HG02884 (cell line): ENCODE data around the gene CFAP43.

Experiments
- ATAC-seq: cut with Tn5 transposase; IDR thresholded peaks from one replicate; pipeline ENCODE4 v1.9.1; 2021; ENCODE audit warnings: mild to moderate bottlenecking, moderate library complexity; ENCODE audit not compliant: unreplicated experiment

Gene CFAP43

DNA sequence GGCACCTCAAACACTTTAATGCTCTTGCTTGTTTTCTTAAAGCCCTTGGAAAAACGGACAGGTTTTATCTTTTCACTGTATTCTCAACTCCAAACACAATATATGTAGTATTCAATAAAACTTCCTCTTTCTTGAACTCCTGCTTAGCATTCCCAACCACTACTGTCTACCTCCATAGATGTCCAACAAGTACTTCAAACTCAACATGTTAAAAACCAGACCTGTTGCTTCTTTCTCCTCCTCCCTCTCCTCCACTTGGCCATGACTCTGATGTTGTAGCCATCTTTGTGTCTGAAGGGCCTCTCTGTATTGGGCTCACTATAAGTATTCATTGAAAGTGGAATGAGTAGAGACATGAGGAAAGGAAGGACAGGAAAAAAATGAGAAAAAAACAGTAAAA is 130.3 kb downstream of the CFAP43 start:
- no peak for ATAC-seq

DNA sequence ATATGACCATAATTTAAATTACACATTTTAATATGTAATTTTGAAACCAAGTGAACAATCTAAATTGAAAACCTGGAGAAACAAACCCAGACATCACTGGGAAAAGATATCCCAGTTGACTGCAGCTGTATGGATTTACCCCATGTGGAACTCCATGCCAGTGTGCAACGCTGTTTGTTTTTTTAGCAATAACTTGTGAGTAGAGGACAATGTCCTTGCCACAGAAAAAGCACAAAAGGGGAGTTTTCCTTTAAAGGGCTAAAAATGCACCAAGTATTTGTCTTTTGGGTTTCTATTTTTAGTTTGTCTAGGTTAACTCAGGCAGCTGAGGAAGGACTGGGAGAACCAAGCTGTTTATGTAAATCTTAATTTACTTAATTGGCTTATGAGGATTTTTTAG is 131.4 kb downstream of the CFAP43 start:
- no peak for ATAC-seq

DNA sequence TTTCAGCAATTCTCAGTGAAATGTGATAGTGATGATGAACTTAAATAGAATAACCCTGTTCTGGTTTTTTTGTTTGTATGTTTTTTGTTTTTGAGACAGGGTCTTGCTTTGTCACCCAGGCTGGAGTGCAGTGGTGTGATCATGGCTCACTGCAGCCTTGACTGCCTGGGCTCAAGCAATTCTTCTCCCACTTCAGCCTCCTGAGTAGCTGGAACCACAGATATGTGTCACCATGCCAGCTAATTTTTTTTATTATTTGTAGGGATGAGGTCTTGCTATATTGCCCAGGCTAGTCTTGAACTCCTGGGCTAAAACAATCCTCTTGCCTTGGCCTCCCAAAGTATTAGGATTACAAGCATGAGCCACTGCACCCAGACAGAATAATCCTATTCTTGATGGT is 132.2 kb downstream of the CFAP43 start:
- no peak for ATAC-seq

DNA sequence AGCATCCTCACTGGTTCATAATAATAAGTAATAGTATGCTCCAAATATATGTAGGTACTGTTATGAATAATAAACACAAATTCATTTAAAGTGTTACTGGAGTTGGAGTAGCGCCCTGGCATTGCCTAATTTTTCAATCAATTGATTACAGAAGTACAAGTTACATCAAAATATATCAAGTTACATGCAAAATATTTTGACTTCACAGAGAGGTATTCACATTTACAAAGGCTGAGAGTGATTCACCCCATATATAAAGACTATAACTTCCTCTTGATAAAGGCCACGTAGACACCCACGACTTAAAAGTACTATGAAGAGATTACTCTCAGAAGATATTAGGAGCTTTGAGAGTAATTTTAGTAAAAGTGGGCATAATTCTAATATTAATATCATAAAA is 132.9 kb downstream of the CFAP43 start:
- ATAC-seq = no peak

DNA sequence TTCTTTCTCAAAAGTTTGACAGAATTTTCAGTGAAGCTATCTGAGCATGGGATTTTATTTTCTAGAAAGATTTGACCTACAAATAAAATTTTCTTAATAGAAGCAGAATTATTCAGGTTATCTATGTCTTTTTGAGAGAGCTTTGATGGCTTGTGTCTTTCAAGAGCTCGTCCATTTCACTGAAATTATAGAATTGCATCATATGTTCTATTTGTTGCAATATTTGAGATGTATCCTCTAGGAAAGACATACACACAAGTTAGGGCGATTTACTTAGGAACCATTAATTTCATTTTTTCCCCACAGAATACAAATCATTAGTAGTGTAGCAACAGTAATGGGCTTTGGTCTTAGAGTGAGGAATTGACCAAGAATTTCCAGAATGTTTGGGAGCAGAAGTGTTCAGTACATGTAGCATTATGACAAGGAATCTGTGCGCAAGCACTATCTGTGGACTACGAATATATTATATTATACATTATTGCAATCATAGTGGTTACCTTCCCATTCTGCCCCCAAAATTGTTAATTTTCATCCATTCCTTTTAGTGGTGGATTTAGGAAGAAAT is 133.7 kb downstream of the CFAP43 start:
- no peak for ATAC-seq

DNA sequence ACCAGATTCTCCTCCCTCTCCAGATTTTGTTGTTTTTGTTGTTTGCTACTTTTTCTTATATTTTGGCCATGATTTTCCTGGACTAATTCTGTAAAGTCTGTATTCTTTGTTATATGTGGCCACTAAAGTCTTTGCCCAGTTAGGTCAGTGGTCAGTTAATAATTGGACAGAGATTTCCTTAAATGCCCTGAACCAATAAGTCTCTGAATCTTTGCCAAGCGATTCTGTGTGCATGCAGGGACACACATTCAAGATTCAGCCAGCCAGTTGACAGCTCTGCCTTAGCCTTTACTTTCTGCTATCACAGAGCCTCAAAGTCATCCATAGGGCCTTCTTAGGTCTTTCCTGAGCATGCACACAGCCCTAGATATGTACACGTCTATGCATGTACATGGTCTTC is 135.5 kb downstream of the CFAP43 start:
- no peak for ATAC-seq

DNA sequence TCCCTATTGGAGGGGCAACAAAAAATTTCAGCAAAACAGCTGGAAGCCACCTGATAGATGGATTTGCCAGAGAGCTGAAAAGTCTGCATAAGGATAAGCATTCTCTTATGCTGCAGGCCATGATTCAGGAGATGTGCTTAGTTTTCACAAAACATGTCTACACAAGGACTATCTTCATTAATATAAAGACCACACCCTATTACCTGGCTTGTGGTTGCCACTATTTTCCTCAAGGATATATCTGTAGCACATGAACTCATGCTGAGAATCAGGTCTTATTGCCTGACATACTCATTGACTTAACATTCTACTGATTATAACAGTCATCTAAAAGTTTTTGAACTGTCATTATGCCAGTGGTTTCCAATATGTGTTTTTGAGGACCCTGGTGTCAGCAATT is 139.4 kb downstream of the CFAP43 start:
- ATAC-seq = no peak

DNA sequence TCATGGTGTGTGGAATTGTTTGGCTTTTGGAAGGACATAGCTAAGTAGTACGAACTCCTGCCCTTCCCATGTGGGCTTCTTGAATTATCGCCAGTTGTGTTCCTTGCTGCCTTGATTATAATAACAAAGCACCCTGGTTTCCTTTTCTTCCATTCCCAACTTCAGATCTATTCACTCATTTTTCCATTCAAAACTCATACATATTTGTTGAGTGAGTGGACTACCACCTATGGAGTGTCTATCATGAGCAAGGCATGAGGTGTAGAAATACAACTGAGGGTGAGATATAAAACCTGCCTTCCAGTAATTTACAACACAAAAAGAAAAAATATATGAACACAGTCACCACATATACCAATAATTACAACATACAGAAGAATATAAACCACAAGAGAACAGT is 141.6 kb downstream of the CFAP43 start:
- no peak for ATAC-seq

DNA sequence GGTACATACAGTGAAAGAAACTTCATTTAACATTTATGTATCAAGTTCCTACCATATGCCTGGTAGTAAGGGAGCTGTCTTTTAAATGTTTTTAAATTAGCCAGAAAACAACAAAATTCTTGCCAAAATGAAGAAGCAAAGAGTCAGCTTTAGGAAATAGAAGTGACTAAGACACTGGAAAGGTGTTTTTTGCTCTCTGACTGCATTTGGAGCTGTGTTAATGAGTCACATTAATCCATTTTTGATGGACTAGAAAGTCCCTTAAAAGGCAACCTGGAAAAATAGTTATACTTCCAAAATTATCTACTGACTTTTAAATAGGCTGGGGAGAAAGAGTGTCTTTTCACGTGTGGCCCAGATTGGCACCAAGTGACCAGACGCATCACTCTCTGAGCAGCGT is 142.5 kb downstream of the CFAP43 start:
- no peak for ATAC-seq

DNA sequence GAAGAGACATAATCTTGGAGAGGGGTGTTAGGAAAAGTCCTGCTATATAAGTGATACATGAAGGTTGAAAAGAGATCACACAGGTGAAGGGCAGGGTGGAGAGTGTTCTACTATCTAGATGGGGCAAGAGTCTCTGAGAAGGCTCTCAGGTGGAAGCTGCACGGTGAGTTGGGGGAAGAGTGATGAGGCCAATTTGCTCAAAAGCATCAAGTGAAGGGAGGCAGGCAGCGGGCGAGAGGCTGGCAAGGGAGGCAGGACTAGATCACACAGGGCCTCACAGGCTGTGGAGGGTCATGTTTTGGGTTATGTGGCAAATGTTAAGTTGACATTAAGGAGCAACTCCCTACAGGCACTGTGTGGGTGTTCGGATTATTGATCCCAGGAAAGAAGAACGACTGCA is 143.9 kb downstream of the CFAP43 start:
- no peak for ATAC-seq

DNA sequence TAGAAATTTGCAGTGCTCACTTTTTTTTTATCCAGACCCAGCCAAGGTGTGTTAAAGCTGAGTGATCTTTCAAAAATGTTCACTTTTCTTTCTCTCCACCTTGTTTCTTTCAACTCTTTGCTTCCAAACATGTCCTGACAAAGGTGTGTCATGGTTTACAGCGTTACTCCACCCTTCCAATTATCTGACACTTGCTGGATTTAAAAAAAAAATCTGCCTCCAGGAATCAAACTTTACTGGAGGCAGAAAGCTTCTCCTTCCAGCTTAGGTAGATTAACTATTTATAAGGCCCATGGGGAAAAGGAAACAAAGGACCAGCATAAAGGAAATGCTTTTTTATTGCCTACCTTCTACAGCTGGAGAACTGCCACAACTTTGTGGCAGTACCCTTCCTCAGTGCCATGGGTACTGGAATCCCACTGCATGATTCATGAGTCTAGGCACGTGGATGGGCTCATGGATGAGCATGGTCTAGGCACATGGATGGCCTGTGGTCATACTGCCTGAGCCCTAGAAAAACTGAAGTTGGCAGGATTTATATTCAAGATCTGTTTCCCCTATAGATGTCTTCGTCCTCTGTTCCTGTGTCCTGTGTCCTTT is 146.3 kb downstream of the CFAP43 start, which contains the start of gene COL17A1:
Gene COL17A1 (minus strand): TSS at position 80 of the 600 bp plus-strand sequence. CDS start 5,207 bp downstream, outside the sequence.
- no peak for ATAC-seq

DNA sequence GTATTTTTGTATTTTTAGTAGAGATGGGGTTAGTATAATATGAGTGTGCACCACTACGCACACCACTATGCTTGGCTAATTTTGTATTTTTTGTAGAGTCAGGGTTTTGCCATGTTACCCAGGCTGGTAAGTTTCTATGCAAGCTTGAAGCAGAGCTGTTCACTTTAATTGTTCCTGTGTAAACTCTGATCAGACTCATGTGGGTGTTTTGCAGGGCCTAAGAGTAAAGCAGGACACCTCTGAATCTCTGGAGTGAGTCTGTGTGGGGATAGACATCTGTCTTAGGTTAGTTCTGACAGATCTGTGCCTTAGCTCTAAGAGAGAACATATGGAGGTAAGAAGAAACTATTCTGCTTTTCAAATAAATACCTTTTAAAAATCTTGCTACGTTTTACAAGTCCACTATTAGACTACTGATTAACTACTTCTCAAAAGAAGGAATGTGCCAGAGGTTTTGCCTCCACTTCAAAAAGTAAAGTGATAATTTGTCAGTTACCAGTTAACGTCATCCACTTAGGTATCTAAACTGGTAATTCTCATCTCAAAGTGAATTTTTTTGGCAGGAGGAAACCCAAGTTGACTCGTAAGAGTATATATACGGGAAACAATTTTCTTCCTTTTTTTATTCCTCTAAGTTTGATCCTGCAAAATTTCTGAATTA is 147.6 kb downstream of the CFAP43 start:
- no peak for ATAC-seq

DNA sequence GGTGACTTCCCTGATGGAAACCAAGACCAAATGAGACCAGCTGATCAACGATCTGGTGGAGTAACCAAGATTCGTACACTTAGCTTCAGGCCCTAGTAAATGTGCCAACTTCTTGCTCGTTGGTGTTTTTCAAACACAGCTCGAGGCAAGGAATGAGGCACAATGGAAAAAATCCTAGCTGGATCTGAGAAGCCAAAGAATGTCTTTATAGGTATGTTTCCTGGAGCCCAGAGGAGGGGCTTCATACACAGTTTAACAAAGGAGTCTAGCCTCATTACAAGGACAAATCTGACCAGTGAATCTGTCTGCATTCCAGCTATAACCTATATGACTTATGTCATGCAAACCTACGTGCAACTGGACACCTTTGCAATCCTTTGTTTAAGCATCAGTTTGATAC is 150.2 kb downstream of the CFAP43 start:
- ATAC-seq = no peak

DNA sequence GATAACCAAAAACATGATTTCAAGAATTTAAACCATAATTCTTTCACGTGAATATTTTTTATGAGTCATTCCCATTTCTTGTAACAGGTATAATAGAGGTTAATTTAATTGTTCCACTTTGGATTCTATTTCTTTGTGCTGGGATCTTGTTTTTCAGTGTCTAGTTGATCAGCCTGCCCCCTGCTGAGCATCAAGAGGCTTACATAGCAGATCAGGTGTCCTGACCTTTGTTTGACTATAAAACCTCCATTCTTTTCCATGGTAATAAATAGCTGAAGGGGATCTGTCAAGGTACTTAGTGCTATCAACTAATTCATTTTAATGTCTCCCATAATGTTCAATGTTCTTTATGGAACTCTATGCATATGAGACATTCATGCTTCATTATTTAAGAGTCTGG is 151.4 kb downstream of the CFAP43 start:
- ATAC-seq = no peak
